ENCODE data around the gene AP2A1. TPM values are rescaled to one million over a fixed set of nuclear protein-coding genes. Genes with fewer than 3 reads are reported as not detected.

Gene AP2A1
- total RNA-seq, 1 experiment from 2014 or later: 72.1 TPM

DNA sequence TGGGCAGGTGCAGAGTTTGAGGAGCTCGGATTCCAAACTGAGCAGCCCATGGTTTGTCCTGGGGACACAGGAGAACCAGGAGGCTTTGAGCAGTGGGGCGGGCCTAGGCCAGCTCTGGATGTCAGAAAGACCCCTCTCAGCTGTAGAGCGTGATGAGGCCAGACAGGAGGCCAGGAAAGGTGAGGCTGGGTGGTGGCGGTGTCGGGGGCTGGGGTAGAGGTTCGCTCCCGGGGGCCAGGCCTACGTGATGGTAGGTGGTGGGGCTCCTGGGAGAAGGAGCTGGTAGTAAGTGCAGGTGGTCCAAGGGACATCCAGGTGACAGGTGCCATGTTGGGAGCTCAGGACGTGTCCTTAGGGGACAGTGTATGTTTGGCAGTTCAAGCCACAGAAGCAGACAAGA lies 70.6 kb downstream of the AP2A1 start:
- CTCF ChIA-PET: no interaction called here
- Histone ChIP-seq H3K27me3 (ENCODE audit: control insufficient read depth, insufficient read depth, low read length) (no peaks in the 10 kb centered on the region), H3K4me3 (ENCODE audit: low read depth in 2 of 2, low read length in 2 of 2) (no peak overlapping the region), H3K4me1 (ENCODE audit: control insufficient read depth, insufficient read depth, low read length) (no peaks in the 10 kb centered on the region), H3K36me3 (ENCODE audit: control insufficient read depth, insufficient read depth, low read length) (no peaks in the 10 kb centered on the region; the same call in 1 of the 2 replicates), H3K9me3 (ENCODE audit: control insufficient read depth, insufficient read depth, low read depth, low read length) (no peaks in the 10 kb centered on the region), H3K27ac (ENCODE audit: low read length) (no peak overlapping the region)
- intact Hi-C loops (cut with micrococcal nuclease; ENCODE audit: unreplicated experiment) (no loop called here), in situ Hi-C loops (cut with HindIII; ENCODE audit: low pct_unique_long_range_greater_than_20kb, low sequenced_read_pairs) (no loop called here)
- DNase-seq (ENCODE audit: low read depth, low spot score) (no peak), ATAC-seq (no peak)
- TF ChIP-seq TCF7L2 (IDR thresholded peaks at IDR 0.05; ENCODE audit: low read depth, low read length) (no peak), SIN3A (IDR thresholded peaks at IDR 0.05; ENCODE audit: borderline replicate concordance, insufficient read depth, low read depth, low read length) (no peak)
- TF ChIP-seq, protein P1, sequence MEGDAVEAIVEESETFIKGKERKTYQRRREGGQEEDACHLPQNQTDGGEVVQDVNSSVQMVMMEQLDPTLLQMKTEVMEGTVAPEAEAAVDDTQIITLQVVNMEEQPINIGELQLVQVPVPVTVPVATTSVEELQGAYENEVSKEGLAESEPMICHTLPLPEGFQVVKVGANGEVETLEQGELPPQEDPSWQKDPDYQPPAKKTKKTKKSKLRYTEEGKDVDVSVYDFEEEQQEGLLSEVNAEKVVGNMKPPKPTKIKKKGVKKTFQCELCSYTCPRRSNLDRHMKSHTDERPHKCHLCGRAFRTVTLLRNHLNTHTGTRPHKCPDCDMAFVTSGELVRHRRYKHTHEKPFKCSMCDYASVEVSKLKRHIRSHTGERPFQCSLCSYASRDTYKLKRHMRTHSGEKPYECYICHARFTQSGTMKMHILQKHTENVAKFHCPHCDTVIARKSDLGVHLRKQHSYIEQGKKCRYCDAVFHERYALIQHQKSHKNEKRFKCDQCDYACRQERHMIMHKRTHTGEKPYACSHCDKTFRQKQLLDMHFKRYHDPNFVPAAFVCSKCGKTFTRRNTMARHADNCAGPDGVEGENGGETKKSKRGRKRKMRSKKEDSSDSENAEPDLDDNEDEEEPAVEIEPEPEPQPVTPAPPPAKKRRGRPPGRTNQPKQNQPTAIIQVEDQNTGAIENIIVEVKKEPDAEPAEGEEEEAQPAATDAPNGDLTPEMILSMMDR (IDR thresholded peaks at IDR 0.05): no peak
- TF ChIP-seq, protein P2, sequence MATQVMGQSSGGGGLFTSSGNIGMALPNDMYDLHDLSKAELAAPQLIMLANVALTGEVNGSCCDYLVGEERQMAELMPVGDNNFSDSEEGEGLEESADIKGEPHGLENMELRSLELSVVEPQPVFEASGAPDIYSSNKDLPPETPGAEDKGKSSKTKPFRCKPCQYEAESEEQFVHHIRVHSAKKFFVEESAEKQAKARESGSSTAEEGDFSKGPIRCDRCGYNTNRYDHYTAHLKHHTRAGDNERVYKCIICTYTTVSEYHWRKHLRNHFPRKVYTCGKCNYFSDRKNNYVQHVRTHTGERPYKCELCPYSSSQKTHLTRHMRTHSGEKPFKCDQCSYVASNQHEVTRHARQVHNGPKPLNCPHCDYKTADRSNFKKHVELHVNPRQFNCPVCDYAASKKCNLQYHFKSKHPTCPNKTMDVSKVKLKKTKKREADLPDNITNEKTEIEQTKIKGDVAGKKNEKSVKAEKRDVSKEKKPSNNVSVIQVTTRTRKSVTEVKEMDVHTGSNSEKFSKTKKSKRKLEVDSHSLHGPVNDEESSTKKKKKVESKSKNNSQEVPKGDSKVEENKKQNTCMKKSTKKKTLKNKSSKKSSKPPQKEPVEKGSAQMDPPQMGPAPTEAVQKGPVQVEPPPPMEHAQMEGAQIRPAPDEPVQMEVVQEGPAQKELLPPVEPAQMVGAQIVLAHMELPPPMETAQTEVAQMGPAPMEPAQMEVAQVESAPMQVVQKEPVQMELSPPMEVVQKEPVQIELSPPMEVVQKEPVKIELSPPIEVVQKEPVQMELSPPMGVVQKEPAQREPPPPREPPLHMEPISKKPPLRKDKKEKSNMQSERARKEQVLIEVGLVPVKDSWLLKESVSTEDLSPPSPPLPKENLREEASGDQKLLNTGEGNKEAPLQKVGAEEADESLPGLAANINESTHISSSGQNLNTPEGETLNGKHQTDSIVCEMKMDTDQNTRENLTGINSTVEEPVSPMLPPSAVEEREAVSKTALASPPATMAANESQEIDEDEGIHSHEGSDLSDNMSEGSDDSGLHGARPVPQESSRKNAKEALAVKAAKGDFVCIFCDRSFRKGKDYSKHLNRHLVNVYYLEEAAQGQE (IDR thresholded peaks at IDR 0.05; ENCODE audit: insufficient read depth in 1 of 2, low read depth in 2 of 2, low read length in 1 of 2): no peak
- POLR2A ChIA-PET: no interaction called here
- BruUV-seq (replicated peaks): no TSS peak

DNA sequence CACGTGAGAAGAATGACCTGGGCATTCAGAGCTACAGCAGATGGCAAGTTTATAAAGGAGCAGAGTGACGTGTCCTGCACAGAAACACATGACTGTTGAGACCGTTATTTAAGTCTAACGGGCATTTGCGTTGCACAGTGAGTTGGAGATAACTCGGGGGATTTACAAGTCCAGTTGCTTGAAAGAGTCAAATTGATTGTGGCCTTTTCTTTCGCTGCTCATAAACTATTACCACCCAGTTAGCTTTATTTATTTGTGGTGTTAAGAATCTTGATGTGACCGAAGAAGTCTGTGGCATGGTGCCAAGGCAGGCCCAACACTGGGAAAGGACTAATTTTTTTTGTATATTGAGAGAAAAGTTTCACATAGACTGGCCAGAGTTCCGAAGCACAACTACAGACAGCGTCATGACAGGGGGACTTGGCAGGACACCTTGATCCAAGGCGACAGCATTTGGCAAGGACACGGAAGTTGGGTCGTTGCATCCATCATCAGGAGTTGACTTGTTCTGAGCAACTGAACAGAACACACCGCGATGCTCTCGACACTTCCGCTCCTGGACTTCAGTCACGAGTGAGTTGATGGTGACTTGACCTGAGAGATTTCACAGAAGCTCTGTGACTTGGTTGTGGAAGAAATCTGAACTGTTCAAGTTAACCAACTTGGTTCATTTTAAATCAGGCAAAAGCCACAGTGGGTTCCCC lies 72.2 kb downstream of the AP2A1 start:
- Histone ChIP-seq H3K27me3 (ENCODE audit: control insufficient read depth, insufficient read depth, low read length) (no peaks in the 10 kb centered on the region), H3K9me3 (ENCODE audit: control insufficient read depth, insufficient read depth, low read depth, low read length) (no peaks in the 10 kb centered on the region), H3K4me1 (ENCODE audit: control insufficient read depth, insufficient read depth, low read length) (no peaks in the 10 kb centered on the region), H3K4me3 (ENCODE audit: low read depth in 2 of 2, low read length in 2 of 2) (no peak overlapping the region), H3K27ac (ENCODE audit: low read length) (no peak overlapping the region), H3K36me3 (ENCODE audit: control insufficient read depth, insufficient read depth, low read length) (no peaks in the 10 kb centered on the region; the same call in 1 of the 2 replicates)
- TSS peak; percentile 74 for BruUV-seq (replicated peaks)
- ATAC-seq (no peak), DNase-seq (ENCODE audit: low read depth, low spot score) (no peak)
- TF ChIP-seq POLR2AphosphoS5 (IDR thresholded peaks at IDR 0.05; ENCODE audit: low read depth, low read length) (no peak), SIN3A (IDR thresholded peaks at IDR 0.05; ENCODE audit: borderline replicate concordance, insufficient read depth, low read depth, low read length) (no peak), TCF7L2 (IDR thresholded peaks at IDR 0.05; ENCODE audit: low read depth, low read length) (no peak)
- TF ChIP-seq, protein P2 (IDR thresholded peaks at IDR 0.05; ENCODE audit: insufficient read depth in 1 of 2, low read depth in 2 of 2, low read length in 1 of 2): no peak
- TF ChIP-seq, protein P1 (IDR thresholded peaks at IDR 0.05): no peak
- ChIA-PET CTCF (interaction anchor here (0.6 kb wide), 1 partner anchor 717 kb away, joined by 3 read pairs; no protein-coding TSS in a partner anchor), POLR2A (no interaction called here)
- in situ Hi-C loops (cut with HindIII; ENCODE audit: low pct_unique_long_range_greater_than_20kb, low sequenced_read_pairs): no loop called here
- intact Hi-C loops (cut with micrococcal nuclease; ENCODE audit: unreplicated experiment): no loop called here

Measured in Panc1 (cell line).